GM18873 (cell line): ENCODE data around the gene CEND1.

Experiments
- ATAC-seq: cut with Tn5 transposase; IDR thresholded peaks from one replicate; pipeline ENCODE4 v1.9.1; 2021; ENCODE audit warnings: mild to moderate bottlenecking, moderate library complexity, moderate number of reproducible peaks; ENCODE audit not compliant: unreplicated experiment, low FRiP score

The CEND1 gene

DNA sequence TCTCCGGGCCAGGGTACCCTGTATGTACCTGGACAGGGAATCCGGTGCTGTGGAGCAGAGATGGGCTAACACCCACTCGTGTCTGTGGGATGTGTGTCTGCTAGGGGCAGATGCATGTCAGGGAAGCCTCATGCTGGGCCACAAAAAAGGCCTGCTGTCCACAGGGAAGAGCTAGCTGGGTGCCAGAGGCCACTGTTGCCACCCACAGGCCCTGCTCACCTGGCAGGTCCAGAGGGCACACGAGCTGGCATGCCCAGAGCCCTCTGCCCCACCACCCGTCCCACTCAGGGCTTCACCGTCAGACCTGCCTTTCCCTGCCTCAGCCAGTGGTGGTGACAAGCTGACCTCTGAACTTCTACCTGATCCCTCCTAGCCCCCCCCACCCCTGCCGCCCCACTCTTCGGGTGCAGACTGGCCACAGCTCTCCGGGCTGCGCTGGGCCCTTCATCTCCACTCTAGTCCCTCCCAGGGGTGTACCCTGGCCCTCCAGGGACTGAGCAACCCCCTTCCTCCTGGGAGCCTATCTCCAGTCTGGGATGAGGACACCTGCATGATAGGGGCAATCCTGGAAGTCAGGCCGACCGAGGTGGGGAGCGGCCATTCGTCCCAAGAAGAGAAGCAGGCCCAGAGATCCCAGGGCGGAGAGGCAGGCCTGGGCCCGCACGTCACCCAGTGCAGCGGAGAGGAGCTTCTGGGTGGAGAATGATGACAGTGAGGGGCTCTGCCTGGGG is 6.8 kb upstream of the CEND1 start:
- no peak for ATAC-seq

DNA sequence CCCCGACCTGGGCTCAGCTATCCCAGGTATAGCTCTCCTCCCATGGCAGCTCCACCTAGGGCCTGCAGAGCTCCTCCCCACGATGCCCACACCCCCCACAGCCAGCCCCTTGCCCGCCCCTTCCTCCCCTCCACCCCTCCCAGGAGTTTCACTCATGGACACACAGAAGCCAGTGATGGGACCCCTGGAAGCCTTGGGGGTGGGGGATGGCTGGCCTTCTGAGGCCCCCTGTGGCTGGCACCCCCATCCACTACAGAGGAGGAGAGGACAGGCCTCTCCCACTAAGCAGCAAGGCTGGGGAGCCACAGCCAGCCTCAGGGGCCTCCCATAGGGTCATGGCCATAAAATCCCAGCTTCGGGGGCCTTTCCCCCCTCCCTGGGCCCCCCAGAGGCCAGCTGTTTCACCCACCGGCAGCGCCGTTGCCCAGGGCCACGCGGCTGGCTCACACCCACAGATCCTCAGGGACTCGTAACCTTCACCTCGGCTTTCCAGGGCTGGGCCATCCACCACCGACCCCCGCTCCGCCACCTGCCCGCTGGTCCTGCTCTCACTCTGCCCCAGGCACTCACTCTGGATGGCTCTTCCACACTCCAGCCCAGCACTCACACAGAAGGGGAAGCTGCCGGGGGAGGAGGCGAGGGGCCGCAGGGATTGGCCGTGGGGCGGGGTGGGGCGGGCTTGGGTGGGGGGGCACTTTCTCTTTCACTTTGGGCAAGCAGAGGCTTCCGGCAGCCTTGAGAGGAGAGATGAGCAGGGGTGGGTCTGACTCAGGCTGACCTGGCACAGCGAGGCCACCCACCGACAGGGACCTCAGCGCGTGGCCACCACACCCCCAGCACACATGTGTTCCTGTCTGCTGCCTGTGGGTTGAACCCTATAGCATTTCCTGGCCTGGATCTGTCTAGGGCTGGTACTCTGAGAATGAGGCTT is 6.0 kb upstream of the CEND1 start:
- ATAC-seq, result no peak

DNA sequence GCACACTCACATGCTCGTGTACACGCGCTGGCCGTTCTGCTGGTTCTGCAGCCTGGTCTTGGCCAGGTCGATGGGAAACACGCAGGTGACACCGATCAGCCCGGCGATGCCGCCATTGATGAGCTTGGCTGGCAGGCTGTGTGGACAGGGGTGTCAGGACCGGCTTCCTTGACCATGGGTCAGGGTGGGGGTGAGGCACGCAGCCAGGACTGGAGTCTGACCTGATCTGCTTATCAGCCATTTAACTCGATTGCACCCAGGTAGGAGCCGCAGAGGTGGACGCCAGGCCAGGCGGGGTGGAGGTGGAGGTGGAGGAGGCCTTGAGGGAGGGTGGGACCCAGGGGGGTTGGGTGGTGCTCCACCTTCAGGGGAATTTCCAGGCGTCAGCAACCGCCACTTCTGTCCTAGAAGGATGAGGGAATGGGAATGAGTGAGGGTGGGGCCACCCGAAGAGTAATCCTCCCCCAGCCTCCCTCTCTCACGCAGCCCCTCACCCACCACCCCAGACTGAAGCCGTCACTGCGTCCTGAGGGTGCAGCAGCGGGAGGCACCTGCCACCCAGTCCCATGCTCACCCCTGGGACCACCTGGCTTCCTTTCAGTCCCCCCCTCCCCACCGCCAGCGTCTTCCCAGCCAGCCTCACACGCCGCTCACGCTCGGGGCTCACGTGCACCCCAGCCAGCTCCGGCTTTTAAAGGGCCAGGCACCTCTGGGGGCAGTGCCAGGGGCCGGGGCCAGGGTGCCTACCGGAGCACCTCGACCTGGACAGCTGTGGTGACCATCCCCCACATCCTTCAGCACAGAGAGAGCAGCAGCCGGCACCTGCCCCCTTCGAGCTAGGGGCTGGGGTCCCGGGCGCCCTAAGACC is 5.1 kb upstream of the CEND1 start:
- ATAC-seq, result no peak

DNA sequence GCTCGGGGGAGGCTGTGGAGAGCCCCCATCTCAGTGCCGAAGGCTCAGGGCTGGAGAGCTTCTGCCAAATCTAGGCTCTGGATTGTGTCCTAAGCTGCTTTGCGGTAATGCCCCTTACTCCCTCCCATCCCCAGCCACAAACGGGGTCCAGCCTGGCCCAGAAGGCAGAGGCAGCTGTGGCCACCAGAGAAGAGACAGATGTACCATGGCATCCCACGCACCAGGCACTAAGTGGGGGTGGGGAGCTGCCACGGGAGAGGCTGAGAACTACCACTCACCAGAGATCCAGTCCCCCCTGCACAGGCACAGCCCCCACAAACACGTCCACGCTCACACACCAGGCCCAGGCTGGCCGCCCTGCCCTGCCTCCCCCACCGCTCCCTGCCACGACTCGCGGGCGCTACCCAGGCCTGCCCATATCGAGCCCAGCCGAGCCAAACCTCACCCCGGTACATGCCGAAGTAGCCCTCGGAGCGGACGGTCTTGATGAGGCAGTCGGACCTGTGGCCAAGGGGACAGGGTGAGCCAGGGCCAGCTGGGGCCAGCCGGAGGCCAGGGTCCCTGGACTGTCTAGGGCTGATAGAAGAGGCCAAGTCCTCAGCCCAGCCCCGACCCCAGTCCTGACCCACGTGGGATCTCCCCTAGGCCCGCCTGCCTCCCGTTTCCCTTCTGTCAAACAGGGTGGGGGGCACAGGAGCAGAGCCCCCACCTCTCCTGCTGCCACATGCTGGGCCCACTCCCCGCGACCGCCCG is 4.3 kb upstream of the CEND1 start:
- ATAC-seq, result no peak

DNA sequence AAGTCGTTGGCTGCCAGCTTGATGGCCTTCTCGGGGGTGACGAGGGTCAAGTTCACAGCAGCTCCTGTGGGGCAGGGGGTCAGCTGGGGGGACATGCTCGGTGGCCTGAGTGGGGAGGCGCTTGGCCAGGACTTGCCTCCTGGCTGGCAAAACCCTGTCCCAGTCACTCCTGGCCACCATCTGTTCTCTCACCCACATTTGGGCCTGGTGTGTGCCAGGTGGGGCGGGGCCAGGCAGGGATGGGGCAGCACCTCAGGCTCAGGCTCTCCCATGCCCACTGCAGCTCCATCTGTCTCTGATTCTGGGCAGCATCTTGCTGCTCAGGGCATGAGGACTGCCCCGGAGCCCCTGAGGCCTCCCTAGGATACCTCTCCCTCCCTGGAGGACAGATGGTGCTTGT is 3.7 kb upstream of the CEND1 start:
- ATAC-seq, result no peak

DNA sequence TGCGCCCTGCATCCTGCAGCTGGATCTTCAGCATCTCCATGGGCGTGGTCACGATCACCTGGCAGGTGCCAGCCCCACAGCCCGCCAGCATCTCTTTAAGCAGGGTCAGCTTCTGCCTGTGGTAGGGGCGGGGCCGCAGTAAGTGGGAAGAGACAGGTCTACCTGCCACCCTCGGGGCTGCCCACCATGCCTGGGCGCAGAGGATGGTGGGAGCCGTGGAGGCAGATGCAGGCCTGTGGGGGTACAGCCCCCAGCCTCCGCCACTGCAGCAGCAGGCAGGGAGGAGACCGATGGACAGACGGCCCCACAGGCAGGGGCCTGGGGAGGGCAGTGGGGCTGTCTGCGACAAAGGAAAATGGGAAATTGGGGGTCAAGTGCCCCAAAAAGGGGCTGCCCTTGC is 3.0 kb upstream of the CEND1 start:
- ATAC-seq, result no peak

DNA sequence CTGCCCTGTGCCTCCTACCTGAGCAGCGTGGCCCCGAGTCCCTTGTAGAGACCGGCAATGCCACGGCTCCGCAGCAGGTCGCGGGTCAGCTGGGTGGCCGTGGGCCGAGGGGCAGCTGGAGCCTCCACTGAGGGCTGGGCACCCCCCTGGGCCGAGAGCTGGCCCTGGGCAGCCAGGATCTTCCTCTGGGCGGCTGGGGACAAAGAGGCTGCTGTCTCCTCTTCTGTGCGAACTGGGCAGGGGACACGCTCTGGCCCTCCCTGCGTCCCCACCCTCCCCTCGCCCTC is 2.6 kb upstream of the CEND1 start:
- ATAC-seq, result no peak

DNA sequence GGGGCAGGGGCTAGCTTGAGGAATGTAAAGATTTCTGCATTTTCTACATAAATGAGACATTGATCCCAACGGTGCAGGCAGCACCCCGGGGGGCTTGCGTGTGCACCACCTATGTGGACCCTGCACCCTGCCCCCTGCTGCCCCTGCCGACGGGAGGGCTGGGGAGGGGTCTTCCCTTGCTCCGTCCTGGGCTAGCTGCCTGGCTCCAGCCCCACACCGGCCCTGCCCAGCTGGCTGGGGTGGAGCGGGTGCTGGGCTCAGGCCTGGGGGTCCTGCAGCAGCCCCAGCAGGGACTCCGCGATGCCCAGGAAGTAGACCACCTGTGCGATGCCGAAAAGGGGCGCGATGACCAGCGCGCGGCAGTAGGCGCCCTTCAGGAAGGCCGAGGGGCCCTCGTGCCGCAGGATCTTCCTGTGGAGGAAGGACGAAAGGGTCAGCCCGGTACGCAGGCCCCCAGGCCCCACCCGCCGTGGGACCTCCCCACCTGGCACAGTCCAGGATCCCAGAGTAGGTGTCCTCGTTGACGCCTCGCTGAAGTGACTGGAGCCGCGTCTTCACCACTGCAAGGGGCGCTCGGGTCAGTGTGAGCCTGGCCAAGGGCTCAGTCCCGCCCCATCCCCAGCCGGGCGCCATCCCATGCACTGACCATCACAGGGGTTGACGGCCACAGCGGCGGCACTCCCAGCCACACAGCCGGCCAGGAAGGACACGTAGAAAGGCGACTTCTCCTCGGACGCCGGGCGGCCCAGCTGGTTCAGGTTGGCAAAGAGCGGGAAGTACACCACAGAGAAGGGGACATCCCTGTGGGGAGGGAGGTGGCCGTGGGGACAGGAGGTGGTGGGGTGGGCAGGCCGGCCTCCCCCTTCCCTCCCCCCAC is 2.0 kb upstream of the CEND1 start:
- ATAC-seq, result no peak

DNA sequence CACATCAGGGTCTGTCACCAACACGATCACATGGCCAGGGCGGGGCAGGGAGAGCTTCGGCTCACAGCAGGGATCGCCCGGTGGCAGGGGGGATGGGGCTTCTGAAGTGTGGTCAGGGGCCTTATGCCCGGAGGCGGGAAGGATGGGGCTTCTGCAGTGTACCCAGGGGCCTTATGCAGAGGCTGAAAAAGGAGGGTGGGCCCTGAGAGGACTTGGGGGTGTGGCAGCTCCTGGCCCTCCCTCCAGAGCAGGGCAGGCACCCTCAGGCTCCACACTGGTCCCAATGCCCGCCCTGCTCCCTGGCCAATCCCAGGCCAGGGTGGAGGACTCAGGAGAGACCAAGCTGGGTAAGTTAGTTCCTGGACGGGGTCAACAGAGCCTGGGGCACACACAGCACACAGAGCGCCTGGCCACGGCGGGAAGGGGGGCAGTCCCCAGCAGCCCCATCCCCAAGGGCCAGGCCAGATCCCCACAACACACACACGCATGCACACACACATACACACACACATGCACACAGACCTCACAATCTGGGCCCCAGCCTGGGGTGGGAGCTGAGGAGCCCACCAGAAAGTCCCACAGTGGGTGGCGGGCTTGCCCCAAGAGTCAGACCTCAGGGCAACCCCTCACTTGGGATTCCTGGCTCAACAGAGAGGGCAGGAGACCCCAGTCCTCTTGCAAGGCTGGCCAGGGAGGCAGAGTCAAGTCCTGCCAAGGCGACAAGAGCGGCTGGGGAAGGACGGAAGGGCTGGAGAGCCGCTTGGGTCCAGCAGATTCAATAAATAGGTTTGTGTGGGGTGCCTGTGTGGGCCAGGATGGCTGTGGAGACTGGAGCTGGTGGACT is 1.1 kb upstream of the CEND1 start:
- no peak for ATAC-seq

DNA sequence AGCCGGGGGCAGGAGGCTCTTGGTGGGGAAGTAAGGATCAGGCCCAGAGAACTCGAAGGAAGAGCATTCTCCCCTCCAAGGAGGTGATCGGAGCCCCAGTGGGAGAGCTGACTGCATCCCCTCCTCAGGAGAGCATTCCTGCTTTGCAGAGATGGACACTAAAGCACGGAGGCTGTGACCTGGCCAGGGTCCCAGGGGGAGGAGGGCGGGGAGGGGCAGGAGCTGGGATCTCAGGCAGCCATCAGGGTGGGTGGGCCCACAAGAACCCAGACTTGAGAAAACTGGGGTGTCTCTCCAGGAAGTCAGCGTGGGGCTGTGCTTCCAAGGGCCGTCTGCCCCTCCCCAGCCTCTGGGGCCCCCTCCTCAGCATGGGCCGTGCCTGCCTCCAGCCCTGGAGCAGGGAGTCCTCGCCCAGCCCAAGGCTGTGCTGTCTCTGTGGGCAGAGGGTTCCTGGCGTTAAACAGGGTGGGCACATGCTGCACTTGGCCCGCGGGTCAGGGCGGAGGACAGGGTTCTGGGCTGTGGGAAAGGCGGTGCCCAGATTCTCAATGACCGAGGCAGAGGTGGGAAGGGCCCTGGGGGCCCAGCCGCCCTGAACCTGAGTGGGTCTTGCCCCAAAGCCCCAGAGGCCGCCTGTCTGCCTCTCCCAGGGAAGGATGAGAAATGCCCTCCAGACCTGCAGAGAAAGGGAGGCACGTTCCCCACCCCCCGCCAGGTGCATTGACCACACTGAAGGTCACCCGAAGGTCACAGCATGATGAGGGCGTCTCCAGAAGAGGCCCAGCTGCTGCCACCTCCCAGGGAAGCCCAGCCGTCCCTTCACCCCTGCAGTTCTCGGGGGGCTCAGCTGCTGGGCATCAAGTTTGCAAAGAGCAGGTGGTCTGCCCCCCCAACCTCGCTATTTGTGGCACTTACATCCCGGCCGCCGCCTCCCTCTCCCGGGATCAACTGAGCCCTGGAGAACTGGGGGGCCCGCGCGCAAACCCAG is 643 bp downstream of the CEND1 start:
- no peak for ATAC-seq

DNA sequence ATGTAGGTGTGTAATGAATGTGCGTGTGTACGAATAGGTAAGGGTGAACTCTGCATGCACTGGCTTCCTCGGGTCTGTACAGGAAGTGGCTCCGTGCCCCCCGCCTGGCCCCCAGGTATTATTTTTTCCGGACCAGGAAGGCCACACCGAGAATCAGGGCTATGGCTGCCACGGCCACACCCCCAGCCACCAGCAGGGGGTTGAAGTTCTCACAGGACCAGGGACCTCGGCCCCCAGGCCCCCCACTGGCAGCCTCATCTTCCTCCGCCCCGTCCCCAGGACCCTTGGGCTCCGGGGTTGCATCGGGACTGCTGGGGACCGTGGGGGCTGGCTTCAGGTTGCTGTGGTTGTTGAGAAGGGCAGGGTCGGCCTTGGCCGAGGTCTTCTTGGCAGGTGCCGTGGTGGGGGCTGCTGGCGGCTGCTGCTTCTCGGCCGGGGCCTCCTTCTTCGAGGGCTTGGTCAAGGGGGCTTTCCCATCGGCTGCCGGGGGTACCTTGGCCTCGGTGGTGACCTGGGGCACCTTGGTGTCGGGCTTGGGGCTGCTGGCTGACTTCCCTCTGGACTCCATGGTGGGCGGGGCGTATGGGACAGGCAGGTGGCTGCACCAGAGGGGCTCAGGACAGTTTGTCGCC is 1.8 kb downstream of the CEND1 start:
- no peak for ATAC-seq

DNA sequence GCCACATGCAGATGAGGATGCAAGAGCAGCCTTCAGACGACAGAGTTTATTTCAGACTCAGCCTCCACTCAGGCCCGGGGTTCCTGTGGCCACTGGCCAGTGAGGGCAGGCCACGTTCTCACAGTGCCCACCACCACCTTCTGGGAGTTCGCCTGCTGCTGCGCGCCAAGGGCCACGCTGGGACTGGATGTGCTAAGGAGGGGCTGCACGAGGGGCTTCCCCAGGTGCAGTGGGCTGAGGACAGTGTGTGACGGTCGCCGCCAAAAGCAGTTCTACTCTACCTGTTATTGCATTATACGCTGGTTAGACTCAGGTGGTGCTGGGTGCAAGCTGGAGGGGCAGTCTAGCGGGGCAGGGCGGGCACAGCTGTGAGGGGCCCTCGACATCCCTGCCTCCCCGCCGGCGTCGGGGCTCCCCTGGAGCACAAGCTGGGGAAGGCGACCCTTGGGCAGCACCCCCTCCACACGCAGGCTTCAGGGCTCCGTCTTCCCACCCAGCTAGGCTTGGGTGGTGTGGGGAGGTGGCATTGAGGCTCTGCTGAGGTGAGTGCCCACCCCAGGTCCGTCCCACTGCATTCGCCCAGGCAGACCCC is 2.7 kb downstream of the CEND1 start:
- no peak for ATAC-seq

DNA sequence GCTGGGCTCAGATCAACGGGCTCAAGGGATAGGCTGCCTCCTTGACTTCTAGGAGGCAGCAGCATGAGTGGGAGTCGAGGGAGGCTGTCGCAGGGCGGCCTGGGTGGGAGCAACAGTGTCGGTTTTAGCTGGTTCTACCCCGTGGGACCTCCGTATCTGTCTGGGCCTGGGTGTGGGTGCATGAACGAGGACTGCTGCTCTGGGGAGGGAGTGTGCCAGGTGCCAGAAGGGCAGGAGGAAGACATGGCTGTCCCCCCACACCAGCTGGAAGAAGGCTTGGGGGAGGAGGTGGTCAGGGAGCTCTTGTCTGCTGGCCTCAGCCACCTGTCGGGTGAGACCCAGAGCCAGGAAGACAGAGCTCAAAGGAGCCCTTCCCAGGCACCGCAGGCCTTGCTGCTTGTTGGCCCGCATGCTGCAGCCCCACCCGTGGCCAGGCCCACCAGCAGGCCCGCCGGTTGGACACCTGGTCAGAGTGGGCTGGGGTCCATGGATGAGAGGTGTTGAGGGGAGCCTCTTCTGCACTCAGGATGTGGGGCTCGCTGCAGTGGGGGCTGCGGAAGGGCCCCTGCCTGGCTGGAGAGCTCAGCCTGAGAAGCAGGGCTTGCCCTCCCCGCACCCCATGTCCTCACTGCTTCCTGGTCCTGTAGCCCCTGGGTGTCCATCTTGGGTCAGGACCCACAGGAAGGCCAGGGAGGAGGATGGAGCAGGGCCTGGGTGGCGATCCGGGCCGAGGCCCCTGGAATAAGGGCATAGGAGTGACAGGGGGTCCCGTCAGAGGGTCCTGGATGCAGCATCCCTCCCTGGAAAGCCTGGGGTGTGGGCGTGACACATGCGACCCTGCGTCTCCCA is 3.4 kb downstream of the CEND1 start:
- ATAC-seq, result no peak

DNA sequence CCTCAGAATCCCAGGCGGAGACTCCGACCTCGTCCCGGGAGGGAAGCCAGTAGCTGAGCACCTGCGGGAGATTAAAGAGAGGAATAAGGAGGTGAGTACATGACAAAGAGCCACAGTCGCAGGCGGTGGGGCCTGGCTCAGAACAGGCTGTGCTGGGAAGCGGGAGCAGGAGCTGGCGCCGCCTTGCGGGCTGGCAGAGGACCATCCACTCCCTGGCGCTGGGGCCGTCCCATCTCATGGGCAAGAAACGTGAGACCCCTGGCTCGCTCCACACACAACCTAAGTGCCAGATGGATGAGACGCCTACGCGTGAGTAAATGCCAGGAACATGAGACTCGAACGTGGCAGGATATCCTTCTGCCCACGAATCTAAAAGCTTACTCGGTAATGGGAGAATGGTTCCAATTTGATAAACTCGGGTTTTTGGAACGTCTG is 6.3 kb downstream of the CEND1 start:
- no peak for ATAC-seq
